ENCODE data around the gene ADGRF5.
A peak's percentile ranks its signal among the peaks of the same experiment; 100 is the strongest.

Gene ADGRF5

DNA sequence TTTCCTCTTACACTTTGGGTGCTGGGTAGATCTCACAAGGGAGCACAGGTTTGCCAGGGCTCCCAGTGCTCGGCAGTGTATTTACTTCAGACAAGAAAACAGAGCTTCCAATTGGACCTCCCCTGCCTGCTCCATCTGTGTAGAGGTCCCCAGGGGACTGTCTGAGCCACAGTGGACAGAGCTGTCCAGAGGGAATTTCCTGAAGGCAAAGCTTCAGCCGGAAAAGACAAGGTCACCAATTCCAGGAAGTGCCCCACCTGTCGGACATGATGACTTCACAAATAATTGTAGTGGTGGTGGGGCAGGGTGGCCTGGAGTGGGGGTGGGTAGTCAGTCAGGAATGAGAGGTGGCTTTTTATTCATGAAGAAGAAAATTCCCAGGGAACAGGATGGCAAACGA lies 18.6 kb downstream of the ADGRF5 start:
- H3K27me3 Mint-ChIP-seq (ENCODE audit: low read depth), result no peaks in the 10 kb centered on the region
- no peaks in the 10 kb centered on the region for H3K36me3 Mint-ChIP-seq (ENCODE audit: low read depth)
- H3K4me3 Mint-ChIP-seq, result no peak overlapping the region
- H3K4me1 Mint-ChIP-seq, result peaks cover 10% of the 10 kb centered on the region
- no peaks in the 10 kb centered on the region for H3K9me3 Mint-ChIP-seq
- H3K27ac Mint-ChIP-seq, result no peak overlapping the region
- TF ChIP-seq, protein P1, sequence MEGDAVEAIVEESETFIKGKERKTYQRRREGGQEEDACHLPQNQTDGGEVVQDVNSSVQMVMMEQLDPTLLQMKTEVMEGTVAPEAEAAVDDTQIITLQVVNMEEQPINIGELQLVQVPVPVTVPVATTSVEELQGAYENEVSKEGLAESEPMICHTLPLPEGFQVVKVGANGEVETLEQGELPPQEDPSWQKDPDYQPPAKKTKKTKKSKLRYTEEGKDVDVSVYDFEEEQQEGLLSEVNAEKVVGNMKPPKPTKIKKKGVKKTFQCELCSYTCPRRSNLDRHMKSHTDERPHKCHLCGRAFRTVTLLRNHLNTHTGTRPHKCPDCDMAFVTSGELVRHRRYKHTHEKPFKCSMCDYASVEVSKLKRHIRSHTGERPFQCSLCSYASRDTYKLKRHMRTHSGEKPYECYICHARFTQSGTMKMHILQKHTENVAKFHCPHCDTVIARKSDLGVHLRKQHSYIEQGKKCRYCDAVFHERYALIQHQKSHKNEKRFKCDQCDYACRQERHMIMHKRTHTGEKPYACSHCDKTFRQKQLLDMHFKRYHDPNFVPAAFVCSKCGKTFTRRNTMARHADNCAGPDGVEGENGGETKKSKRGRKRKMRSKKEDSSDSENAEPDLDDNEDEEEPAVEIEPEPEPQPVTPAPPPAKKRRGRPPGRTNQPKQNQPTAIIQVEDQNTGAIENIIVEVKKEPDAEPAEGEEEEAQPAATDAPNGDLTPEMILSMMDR (IDR thresholded peaks at IDR 0.05; ENCODE audit: unreplicated experiment in 3 of 3), result no peak

DNA sequence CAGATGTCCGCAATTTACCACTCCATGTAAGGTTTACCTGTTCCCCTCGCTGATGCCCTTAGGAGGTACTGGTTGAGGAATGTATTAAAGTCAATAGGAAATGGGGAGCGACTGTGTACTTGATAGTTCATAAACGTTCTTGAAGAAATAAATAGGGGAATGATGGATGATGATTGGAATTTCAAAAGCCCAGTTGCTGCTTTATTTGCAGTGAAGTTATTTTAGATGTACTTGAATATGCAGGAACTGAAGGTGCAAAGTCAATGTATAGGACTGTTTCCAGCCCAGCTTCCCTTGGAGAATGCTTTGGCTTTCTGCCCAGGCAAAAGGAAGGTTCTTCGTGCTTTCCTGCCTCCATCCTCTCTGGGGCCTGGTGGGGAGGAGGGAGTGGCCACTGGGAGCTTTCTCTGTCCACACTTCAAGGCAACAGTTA lies 19.8 kb downstream of the ADGRF5 start:
- H3K27ac Mint-ChIP-seq, result no peak overlapping the region
- H3K36me3 Mint-ChIP-seq (ENCODE audit: low read depth), result no peaks in the 10 kb centered on the region
- peaks cover 11% of the 10 kb centered on the region for H3K4me1 Mint-ChIP-seq
- no peaks in the 10 kb centered on the region for H3K27me3 Mint-ChIP-seq (ENCODE audit: low read depth)
- TF ChIP-seq, protein P1 (IDR thresholded peaks at IDR 0.05; ENCODE audit: unreplicated experiment in 3 of 3), result no peak
- H3K9me3 Mint-ChIP-seq, result no peaks in the 10 kb centered on the region
- H3K4me3 Mint-ChIP-seq, result no peak overlapping the region

DNA sequence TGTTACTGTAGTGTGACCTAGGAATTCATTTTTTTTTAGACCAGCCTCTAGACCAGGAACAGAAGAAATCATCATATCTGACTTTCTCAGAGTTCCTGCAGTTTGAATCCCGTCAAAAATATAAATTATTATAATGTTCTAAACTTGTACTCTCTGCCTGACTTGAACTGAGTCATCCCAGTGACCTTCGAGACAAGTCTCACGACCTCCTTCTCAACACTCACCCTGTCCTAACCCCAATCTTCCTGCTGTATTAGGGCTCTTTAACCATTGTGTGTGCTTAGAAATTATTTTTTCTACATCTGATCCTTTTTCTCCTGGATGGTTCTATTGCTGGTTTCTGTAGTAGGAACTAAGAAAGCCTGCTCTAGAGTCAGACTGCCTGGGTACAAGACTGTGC lies 21.5 kb downstream of the ADGRF5 start:
- H3K27me3 Mint-ChIP-seq (ENCODE audit: low read depth), result peaks cover 4% of the 10 kb centered on the region
- H3K4me1 Mint-ChIP-seq, result peaks cover 17% of the 10 kb centered on the region
- peak overlapping the region in 1 of 3 experiments; percentile 31 for H3K27ac Mint-ChIP-seq
- no peaks in the 10 kb centered on the region for H3K36me3 Mint-ChIP-seq (ENCODE audit: low read depth)
- TF ChIP-seq, protein P1 (IDR thresholded peaks at IDR 0.05; ENCODE audit: unreplicated experiment in 3 of 3), result no peak
- H3K4me3 Mint-ChIP-seq, result no peak overlapping the region
- H3K9me3 Mint-ChIP-seq, result no peaks in the 10 kb centered on the region

DNA sequence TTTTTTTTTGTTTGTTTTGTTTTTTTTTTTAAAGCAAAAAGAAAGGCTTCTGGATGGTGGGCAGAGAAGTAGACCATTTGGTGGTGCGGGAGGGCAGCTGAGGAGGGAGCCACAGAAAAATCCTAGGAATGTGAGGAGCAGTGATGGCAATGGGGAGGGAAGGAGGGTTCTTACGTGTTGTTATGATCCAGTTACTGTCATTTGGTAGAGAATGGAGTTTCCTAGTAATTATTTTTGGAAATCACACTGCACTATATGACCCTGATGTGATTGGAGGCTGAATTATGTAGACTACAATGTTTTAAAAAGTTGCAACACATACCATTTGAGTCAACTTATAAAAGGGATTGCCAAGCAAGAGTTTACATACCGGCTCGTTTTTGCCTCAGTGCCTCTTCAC lies 22.1 kb downstream of the ADGRF5 start:
- H3K4me1 Mint-ChIP-seq, result peaks cover 17% of the 10 kb centered on the region
- H3K27ac Mint-ChIP-seq, result peak overlapping the region in 1 of 3 experiments; percentile 31
- H3K4me3 Mint-ChIP-seq, result no peak overlapping the region
- TF ChIP-seq, protein P1 (IDR thresholded peaks at IDR 0.05; ENCODE audit: unreplicated experiment in 3 of 3), result no peak
- peaks cover 4% of the 10 kb centered on the region for H3K27me3 Mint-ChIP-seq (ENCODE audit: low read depth)
- H3K36me3 Mint-ChIP-seq (ENCODE audit: low read depth), result no peaks in the 10 kb centered on the region
- H3K9me3 Mint-ChIP-seq, result no peaks in the 10 kb centered on the region

DNA sequence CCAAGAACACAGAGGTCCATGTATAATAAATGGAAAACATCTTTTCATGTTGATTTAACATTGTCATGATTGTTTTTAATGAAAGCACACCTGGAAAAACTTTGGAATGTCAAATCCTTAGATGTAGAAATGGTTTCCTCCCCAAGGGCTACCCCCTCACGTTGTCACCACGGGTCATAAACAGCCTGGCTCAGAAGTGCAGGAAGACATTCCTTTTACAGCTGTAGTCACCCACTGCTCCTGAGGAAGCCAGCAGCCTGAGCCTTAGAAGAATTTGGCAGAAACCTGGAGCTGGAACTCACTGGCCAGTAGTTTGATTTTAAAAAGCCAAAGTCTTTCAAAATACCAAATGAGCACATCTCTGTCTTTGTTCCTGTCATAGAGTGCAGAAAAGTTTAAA lies 23.7 kb downstream of the ADGRF5 start:
- TF ChIP-seq, protein P1 (IDR thresholded peaks at IDR 0.05; ENCODE audit: unreplicated experiment in 3 of 3), result no peak
- H3K4me3 Mint-ChIP-seq, result no peak overlapping the region
- peaks cover 4% of the 10 kb centered on the region for H3K27me3 Mint-ChIP-seq (ENCODE audit: low read depth)
- no peaks in the 10 kb centered on the region for H3K36me3 Mint-ChIP-seq (ENCODE audit: low read depth)
- H3K4me1 Mint-ChIP-seq, result peaks cover 17% of the 10 kb centered on the region
- peak overlapping the region in 1 of 3 experiments; percentile 68 for H3K27ac Mint-ChIP-seq
- no peaks in the 10 kb centered on the region for H3K9me3 Mint-ChIP-seq

DNA sequence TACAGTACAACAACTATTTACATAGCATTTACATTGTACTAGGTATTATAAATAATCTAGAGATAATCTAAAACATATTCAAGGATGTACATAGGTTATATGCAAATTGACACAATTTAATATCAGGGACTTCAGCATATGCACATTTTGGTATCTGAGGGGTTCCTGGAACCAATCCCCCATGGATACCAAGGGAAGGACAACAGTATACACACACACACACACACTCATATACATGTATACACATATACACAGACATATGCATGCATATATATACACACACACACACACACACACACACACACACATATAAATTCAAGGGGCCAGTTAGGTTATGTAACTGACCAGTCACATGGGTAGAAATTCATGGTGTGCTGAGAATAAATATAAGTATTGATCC lies 24.9 kb downstream of the ADGRF5 start:
- peaks cover 16% of the 10 kb centered on the region for H3K4me1 Mint-ChIP-seq
- TF ChIP-seq, protein P1 (IDR thresholded peaks at IDR 0.05; ENCODE audit: unreplicated experiment in 3 of 3), result no peak
- no peak overlapping the region for H3K27ac Mint-ChIP-seq
- no peaks in the 10 kb centered on the region for H3K36me3 Mint-ChIP-seq (ENCODE audit: low read depth)
- no peaks in the 10 kb centered on the region for H3K9me3 Mint-ChIP-seq
- H3K4me3 Mint-ChIP-seq, result no peak overlapping the region
- peaks cover 4% of the 10 kb centered on the region for H3K27me3 Mint-ChIP-seq (ENCODE audit: low read depth)
